ENCODE measurements around the gene PCDH15. TPM values are rescaled to one million over a fixed set of nuclear protein-coding genes. Genes with fewer than 3 reads are reported as not detected.
"Not testable (repeated sequence)": the region's sequence is repeated elsewhere in the genome, so short reads cannot be mapped to it uniquely, and the experiment has no call there.

PCDH15 gene
- total RNA-seq, 4 donors from 2014 or later: not detected

GRCh38 chr10:54444170-54444569, 356.9 kb downstream of the PCDH15 start:
- no peak for DNase-seq
- Histone ChIP-seq H3K27me3 (no peaks in the 10 kb centered on the region), H3K4me3 (no peak overlapping the region), H3K4me1 (no peaks in the 10 kb centered on the region), H3K36me3 (no peaks in the 10 kb centered on the region), H3K9me3 (no peaks in the 10 kb centered on the region), H3K27ac (no peak overlapping the region)
- TF ChIP-seq POLR2A (IDR thresholded peaks at IDR 0.05) (no peak), CTCF (IDR thresholded peaks at IDR 0.05) (no peak)

DNA sequence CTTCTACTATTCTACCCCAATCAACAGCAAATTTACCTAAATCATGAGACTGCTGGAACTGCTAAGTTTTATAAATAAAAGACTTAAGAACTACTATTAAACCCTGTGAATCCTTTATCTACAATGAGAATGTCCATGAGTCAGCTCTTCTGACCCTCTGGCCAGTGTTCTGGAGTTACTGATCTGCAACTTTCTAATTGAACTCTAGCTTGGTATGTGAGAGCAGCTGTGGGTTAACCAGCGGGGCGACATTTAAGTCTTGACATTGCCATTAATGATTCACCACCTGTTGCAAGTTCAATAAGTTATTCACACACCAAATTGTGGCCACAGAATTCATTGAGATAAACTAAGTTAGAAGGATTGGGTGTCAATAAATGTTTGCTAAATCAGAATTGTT, 359.8 kb downstream of the PCDH15 start:
- H3K36me3 ChIP-seq: no peaks in the 10 kb centered on the region
- TF ChIP-seq POLR2A (IDR thresholded peaks at IDR 0.05): no peak
- no peak for TF ChIP-seq CTCF (IDR thresholded peaks at IDR 0.05)
- no peak for DNase-seq

DNA sequence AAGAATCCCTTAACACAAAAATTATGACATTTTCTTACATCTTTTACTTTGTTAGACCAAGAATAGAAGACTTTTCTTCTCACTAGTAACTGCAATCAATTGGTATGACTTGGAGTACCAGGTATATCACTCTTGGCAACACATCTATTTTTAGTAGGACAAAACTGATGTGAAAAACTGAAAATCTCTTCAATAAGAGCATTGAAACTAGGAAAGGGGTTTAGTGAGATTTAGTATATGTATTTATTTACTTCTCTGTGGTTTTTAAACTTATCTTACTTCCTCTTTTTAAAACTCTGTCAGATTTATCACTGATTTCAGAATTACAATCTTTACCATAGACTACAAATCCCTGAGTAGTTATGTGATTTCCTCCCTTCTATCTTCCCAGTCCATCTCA, 366.2 kb downstream of the PCDH15 start:
- DNase-seq: no peak
- no peaks in the 10 kb centered on the region for H3K9me3 ChIP-seq
- H3K4me3 ChIP-seq: no peak overlapping the region
- H3K36me3 ChIP-seq: no peaks in the 10 kb centered on the region
- TF ChIP-seq POLR2A (IDR thresholded peaks at IDR 0.05) (no peak), CTCF (IDR thresholded peaks at IDR 0.05) (no peak)
- no peaks in the 10 kb centered on the region for H3K4me1 ChIP-seq
- no peaks in the 10 kb centered on the region for H3K27me3 ChIP-seq
- no peak overlapping the region for H3K27ac ChIP-seq

More for the DNA sequence above, 359.8 kb downstream of the PCDH15 start:
- no peaks in the 10 kb centered on the region for H3K9me3 ChIP-seq
- no peak overlapping the region for H3K27ac ChIP-seq
- H3K27me3 ChIP-seq: no peaks in the 10 kb centered on the region
- H3K4me1 ChIP-seq: no peaks in the 10 kb centered on the region
- no peak overlapping the region for H3K4me3 ChIP-seq

GRCh38 chr10:54415483-54415882, 385.5 kb downstream of the PCDH15 start:
- Histone ChIP-seq H3K4me3 (no peak overlapping the region), H3K27ac (no peak overlapping the region), H3K4me1 (no peaks in the 10 kb centered on the region), H3K36me3 (no peaks in the 10 kb centered on the region), H3K9me3 (no peaks in the 10 kb centered on the region), H3K27me3 (no peaks in the 10 kb centered on the region)
- no peak for DNase-seq
- no peak for TF ChIP-seq POLR2A (IDR thresholded peaks at IDR 0.05)
- peak in 1 of 6 experiments; percentile 8 for TF ChIP-seq CTCF (IDR thresholded peaks at IDR 0.05)

- Histone ChIP-seq H3K36me3 (no peaks in the 10 kb centered on the region), H3K9me3 (no peaks in the 10 kb centered on the region), H3K27me3 (no peaks in the 10 kb centered on the region), H3K4me1 (no peaks in the 10 kb centered on the region), H3K27ac (no peak overlapping the region), H3K4me3 (no peak overlapping the region)
- TF ChIP-seq POLR2A (IDR thresholded peaks at IDR 0.05): no peak
- TF ChIP-seq CTCF (IDR thresholded peaks at IDR 0.05): peak in 4 of 6 experiments; percentile 6 to 34 (median 12)
- DNase-seq: no peak
These were observed 398.5 kb downstream of the PCDH15 start for GRCh38 chr10:54402576-54402975.

GRCh38 chr10:54396031-54396430, 405.0 kb downstream of the PCDH15 start:
- H3K36me3 ChIP-seq: no peaks in the 10 kb centered on the region
- no peak for DNase-seq
- no peaks in the 10 kb centered on the region for H3K9me3 ChIP-seq
- no peak overlapping the region for H3K27ac ChIP-seq
- H3K27me3 ChIP-seq: no peaks in the 10 kb centered on the region
- H3K4me3 ChIP-seq: no peak overlapping the region
- H3K4me1 ChIP-seq: no peaks in the 10 kb centered on the region
- TF ChIP-seq POLR2A (IDR thresholded peaks at IDR 0.05) (no peak), CTCF (IDR thresholded peaks at IDR 0.05) (no peak)

DNA sequence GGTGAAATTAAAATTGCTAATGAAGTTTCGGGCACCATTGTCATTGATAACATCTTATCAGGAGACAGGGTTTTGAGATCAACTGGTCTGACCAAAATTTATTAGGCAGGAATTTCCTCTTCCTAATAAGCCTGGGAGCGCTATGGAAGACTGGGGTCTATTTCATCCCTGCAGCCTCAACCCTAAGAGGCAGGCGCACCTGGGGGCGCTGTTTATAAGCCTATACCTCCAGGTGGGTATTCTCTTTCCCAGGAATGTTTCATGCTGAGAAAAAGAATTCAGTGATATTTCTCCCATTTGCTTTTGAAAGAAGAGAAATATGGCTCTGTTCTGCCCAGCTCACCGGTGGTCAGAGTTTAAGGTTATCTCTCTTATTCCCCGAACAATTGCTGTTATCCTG, 406.4 kb downstream of the PCDH15 start:
- not testable (repeated sequence) for H3K27me3 ChIP-seq, H3K4me1 ChIP-seq, DNase-seq, H3K4me3 ChIP-seq, H3K27ac ChIP-seq, H3K36me3 ChIP-seq, H3K9me3 ChIP-seq
